ENCODE measurements around the gene APBB2.

GRCh38 chr4:40856840-40857362 lies 357.4 kb downstream of the APBB2 start:
- TF ChIP-seq PATZ1 (CRISPR knock-in tag; IDR thresholded peaks at IDR 0.05; ENCODE audit: borderline replicate concordance) (no peak), ZNF8 (CRISPR knock-in tag; IDR thresholded peaks at IDR 0.05) (no peak), ARNTL (CRISPR knock-in tag; IDR thresholded peaks at IDR 0.05; ENCODE audit: borderline replicate concordance, low read depth) (no peak), SNAI2 (CRISPR knock-in tag; IDR thresholded peaks at IDR 0.05) (no peak), ZFP30 (CRISPR knock-in tag; IDR thresholded peaks at IDR 0.05) (no peak), CREB5 (CRISPR knock-in tag; IDR thresholded peaks at IDR 0.05; ENCODE audit: low read depth) (no peak)

All from SK-N-SH treated with all-trans-retinoic acid at 6 μM for 48 hours (cell line).